GM18861 (cell line): ENCODE measurements around the gene HSD17B1.

Source experiments
- ATAC-seq: cut with Tn5 transposase; IDR thresholded peaks from one replicate; pipeline ENCODE4 v1.9.1; 2021; ENCODE audit not compliant: unreplicated experiment

Gene HSD17B1

GRCh38 chr17:42566215-42566882 lies 13.6 kb downstream of the HSD17B1 start:
- no peak for ATAC-seq

GRCh38 chr17:42566883-42567573 lies 14.3 kb downstream of the HSD17B1 start, which contains the start of gene MLX:
Gene MLX (plus strand): TSS chr17:42567100. CDS start chr17:42567125, 25 bp downstream.
- ATAC-seq = peak; percentile 46

GRCh38 chr17:42568341-42569111 lies 15.8 kb downstream of the HSD17B1 start:
- no peak for ATAC-seq

- ATAC-seq = no peak
Measured at GRCh38 chr17:42571435-42572225, 18.9 kb downstream of the HSD17B1 start.

DNA sequence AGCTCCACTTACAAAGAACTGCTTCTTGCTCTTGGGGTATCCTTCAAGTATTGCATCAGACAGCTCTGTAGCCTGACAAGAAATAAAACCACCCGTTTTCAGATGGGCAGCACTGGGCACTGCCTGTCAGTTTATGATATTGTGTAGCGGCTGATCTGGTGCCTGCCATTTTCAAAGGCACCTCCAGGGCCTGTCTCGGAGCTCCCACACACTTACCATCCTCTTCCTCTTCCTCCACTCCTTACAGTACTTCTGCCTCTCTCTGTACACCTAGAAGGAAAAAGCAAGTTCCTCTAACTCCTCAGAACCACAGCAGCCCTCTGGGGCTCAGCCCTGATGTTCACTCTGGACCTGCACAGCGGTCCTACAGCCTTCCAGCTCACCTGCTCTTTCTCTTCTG lies 20.4 kb downstream of the HSD17B1 start:
- no peak for ATAC-seq

GRCh38 chr17:42574463-42574862 lies 21.7 kb downstream of the HSD17B1 start:
- ATAC-seq = no peak

GRCh38 chr17:42577140-42577531 lies 24.4 kb downstream of the HSD17B1 start:
- no peak for ATAC-seq

GRCh38 chr17:42577532-42578281 lies 25.0 kb downstream of the HSD17B1 start, which contains the start of gene PSMC3IP:
Gene PSMC3IP (minus strand): TSS chr17:42577729. CDS start chr17:42577686, 43 bp downstream.
- ATAC-seq = peak; percentile 52

- ATAC-seq = no peak
Measured at GRCh38 chr17:42578282-42578869, 25.7 kb downstream of the HSD17B1 start.

- ATAC-seq = no peak
Measured at GRCh38 chr17:42579794-42580551, 27.2 kb downstream of the HSD17B1 start.

- no peak for ATAC-seq
Measured at GRCh38 chr17:42581744-42582270, 29.1 kb downstream of the HSD17B1 start.

DNA sequence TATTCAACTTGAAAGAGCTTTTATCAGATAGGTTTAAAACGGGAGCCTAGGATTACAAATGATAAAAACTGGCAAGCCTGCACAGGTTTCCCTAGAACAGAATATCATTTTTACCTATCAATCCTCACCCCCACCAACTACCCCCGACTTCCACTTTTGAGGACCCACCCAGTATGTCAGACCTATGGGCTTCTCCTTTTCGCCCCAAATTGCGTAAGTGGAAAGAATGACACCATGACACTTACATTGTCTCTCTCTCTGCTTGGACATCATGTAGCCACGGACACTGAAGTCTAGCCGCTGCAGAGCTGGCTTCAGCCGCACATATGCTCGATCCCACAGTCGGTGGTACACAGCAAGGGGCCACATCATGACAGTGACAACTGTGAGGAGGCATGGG lies 32.2 kb downstream of the HSD17B1 start:
- no peak for ATAC-seq

DNA sequence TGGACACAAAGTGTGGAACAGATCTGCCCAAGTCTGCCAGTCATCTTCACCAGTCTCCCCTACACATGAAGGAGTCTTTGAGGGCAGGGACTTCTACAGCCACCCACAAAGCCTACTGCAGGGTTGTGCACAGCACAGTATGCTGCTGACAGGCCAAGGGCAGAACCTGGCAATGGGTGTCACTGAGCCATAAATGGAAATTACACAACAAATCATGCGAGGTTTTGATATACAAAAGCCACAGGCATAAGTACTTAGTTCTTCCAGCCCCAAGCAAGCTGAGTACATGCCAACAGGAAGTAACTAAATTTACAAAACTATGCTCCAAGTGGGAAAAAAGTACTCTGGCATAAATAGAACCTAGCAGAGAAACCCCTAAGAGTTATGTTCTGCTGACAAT lies 32.6 kb downstream of the HSD17B1 start:
- ATAC-seq = no peak

DNA sequence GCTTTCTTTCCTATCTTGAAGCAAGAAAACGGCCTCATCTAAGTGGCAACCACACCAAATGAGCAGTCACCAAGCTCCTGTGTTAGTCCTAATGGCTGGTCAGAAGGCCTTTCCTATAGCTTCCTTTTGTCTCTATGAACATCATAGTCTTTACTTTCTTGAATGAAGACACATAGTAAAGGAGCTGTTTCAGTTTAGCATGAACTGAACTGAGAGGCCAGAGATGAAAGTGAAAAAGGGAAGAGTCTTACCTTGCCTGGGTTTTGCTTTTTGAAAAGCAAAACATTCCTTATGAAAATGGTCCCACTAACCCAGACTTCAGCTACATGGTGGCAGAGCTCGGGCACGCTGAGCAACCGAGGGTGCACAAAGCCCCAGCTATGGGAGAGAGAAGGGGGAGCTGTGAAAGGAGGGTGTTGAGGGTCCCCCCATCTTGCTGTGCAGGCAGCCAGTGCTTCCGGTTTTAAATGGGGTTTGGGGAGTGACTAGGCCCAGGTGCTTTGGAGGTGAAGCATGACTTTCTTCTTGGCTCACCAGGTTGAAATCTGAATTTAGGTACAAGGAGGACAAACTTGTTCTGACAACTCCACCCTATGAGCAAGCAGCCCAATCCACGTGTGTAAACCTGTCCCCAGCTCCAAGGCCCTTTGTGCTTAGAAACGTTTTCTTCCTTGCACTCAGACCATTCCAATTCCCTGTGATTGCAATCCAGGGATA lies 33.9 kb downstream of the HSD17B1 start:
- ATAC-seq = peak; percentile 60

DNA sequence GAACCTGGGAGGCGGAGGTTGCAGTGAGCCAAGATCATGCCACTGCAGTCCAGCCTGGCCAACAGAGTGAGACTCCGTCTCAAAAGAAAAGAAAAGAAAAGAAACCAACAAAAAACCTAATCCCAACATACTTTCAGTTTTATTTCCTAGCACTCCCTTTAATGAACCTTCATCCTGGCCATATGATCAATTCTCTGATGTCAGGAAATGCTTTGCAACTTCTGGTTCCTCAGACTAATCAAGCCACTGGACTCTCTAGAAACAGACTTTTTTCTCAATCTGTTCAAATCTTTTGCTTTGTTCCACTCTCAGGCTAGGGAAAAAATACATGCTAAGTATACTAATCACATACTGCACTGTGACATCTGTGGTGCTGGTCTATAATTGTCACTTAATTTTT lies 38.2 kb downstream of the HSD17B1 start:
- ATAC-seq = no peak

- ATAC-seq = no peak
Measured at GRCh38 chr17:42591411-42591810, 38.7 kb downstream of the HSD17B1 start.

- ATAC-seq = no peak
Measured at GRCh38 chr17:42596386-42596785, 43.7 kb downstream of the HSD17B1 start.

GRCh38 chr17:42598905-42599304 lies 46.2 kb downstream of the HSD17B1 start:
- no peak for ATAC-seq
